GM13976 (cell line): Measurements from ENCODE around the gene CPNE6.

Source experiments
- DNase-seq: peaks from one replicate; pipeline ENCODE4 v3.0.0; 2012; ENCODE audit warnings: low spot score
- in situ Hi-C: fragments of 300-500 bp; cut with MboI; formaldehyde crosslinking; loops from one replicate; pipeline ENCODE4 v1.12.0; 2022; ENCODE audit warnings: low sequenced_read_pairs, mixed read lengths, inconsistent platforms; ENCODE audit not compliant: unreplicated experiment
- TF ChIP-seq, protein P1 (sequence below): IDR thresholded peaks from 2 replicates; pipeline ENCODE4 v1.5.1; 2012; ENCODE audit warnings: borderline replicate concordance, mild to moderate bottlenecking; ENCODE audit not compliant: insufficient read depth; ENCODE audit errors: extremely low read depth, missing control alignments, control extremely low read depth

The CPNE6 gene

DNA sequence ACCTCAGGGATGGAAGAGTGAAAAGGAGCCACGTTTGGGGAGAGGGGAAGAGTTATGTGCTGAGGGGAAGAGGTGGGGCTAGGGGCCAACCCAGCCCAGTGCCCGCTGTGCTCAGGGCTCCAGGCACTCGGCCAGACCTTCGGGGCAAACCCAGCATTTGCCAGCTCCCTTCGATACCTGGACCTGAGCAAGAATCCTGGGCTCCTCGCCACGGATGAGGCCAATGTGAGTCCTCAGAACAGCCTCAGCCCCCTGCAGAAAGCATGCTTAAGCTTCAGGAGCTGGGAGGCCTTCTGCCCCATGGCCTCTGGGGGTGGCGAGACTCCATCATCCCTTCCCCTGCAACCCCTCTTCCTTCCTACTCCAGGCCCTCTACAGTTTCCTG is 14.6 kb upstream of the CPNE6 start:
- no peak for DNase-seq
- TF ChIP-seq, protein P1, sequence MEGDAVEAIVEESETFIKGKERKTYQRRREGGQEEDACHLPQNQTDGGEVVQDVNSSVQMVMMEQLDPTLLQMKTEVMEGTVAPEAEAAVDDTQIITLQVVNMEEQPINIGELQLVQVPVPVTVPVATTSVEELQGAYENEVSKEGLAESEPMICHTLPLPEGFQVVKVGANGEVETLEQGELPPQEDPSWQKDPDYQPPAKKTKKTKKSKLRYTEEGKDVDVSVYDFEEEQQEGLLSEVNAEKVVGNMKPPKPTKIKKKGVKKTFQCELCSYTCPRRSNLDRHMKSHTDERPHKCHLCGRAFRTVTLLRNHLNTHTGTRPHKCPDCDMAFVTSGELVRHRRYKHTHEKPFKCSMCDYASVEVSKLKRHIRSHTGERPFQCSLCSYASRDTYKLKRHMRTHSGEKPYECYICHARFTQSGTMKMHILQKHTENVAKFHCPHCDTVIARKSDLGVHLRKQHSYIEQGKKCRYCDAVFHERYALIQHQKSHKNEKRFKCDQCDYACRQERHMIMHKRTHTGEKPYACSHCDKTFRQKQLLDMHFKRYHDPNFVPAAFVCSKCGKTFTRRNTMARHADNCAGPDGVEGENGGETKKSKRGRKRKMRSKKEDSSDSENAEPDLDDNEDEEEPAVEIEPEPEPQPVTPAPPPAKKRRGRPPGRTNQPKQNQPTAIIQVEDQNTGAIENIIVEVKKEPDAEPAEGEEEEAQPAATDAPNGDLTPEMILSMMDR, result no peak
- in situ Hi-C loops, result no loop called here

DNA sequence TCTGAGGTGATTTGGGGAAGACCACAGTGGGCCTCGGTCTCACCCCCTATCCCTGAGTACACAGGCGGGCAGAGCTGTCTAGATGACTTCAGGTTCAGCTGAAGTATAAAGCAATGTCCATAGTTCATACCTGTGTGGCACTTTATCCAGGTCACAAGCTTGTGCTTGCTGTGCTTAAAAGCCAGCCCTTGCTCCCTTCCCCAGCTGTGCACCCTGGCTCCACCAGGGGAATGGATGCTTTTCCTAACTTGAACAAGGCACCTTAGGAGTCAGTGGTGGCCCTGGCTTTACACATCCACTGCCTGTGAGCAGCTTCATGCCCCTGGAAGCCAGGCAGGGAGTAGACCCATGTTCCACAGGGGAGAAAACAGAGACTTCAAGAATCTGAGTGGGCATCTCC is 14.1 kb upstream of the CPNE6 start:
- in situ Hi-C loops, result no loop called here
- TF ChIP-seq, protein P1, result no peak
- DNase-seq, result no peak

DNA sequence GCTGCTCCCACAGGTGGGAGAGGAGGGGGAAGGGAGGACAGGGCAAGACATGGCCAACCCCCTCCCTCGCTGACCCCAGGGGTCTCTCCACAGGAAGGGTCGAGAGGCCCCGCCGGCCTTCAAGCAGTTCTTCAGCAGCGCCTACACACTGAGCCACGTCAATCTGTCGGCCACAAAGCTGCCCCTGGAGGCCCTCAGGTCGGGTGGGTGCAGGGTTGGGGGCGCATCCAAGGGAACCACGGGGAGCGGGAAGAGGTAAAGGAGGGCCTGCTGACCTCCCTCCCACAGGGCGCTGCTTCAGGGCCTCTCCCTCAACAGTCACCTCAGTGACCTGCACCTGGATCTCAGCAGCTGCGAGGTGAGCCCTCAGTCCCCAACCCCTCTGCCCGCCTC is 13.5 kb upstream of the CPNE6 start:
- in situ Hi-C loops, result no loop called here
- no peak for DNase-seq
- TF ChIP-seq, protein P1, result no peak

DNA sequence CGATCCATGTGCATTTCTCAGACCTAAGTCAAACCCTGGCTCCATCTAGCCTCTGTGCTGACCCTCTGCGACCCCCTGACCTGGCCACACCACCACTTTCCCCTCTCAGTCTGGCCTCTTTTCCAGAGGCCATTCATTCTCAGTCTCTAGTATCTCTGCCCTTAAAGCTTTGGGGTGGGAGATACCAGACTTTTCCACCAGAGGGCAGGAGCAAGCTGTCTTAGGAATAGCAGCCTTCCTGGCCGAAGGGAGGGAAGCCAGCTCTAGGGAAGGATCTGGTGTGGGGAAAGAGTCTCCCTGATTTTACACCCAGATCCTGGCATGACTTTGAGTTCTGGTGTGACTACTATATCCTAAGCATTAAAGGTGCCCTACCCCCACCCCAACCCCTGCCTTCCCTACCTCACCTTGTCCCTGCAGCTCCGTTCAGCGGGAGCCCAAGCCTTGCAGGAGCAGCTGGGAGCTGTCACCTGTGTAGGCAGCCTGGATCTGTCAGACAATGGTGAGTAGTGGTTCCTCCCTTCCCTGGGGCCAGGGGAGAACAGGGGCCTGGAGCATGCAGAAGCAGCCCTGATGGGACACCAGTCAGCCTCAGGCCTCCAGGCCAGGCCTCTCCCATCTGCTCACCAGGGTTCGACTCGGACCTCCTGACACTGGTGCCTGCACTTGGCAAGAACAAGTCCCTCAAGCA is 13.0 kb upstream of the CPNE6 start:
- in situ Hi-C loops, result no loop called here
- peak; percentile 84 for DNase-seq

DNA sequence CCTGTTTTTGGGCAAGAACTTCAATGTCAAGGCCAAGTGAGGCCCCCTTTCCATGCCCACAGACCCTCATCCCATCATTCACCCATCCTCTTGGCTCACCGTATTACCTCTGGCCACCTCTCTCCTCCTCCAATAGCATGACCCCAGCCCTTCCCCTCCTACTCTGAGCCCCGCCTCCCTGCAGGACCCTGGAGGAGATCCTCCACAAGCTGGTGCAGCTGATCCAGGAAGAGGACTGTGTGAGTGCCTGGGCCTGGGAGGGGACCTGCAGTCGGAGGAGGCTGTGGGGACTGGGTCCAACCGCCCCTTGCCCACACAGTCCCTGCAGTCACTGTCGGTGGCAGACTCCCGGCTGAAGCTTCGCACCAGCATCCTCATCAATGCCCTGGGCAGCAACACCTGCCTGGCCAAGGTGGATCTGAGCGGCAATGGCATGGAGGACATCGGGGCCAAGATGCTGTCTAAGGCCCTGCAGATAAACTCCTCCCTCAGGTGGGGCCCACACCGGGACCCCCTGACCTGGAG is 12.3 kb upstream of the CPNE6 start:
- DNase-seq, result no peak
- in situ Hi-C loops, result no loop called here
- TF ChIP-seq, protein P1, result no peak

More for the DNA sequence above, 13.0 kb upstream of the CPNE6 start:
- TF ChIP-seq, protein P1, result peak; percentile 62

DNA sequence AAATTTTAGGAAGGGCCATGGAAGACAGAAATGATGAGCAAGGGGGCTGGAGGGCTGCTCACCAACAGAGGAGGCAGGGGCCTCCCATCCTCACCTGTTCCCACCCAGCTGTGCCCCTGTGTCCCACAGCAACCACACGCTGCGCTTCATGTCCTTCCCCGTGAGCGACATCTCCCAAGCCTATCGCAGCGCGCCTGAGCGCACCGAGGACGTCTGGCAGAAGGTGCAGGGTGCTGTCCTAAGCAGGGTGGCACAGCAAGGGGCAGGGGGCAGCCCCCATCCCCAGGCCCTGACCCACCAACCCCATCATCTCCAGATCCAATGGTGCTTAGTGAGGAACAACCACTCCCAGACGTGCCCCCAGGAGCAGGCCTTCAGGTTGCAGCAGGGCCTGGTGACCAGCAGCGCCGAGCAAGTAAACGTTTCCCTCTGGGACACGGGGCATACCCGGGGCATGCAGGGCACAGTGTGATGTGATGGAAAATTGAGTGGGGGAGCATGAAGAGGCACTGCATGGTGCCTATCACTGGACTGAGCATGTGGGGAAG is 11.4 kb upstream of the CPNE6 start:
- TF ChIP-seq, protein P1, result no peak
- in situ Hi-C loops, result no loop called here
- no peak for DNase-seq

DNA sequence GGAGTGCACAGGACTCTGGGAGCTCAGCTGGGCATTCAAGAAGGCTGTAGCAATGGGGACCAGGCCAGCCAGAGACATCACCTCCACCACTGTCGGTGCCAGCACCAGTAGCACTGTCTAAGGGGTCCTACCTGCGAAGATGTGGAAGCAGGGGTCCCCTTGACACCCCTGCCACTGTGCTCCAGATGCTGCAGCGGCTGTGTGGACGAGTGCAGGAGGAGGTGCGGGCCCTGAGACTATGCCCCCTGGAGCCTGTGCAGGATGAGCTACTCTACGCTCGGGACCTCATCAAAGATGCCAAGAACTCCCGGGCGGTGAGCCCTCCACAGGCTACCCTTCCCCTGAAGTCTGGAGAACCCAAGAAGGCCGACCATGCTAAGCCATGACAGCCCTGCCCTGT is 10.9 kb upstream of the CPNE6 start:
- TF ChIP-seq, protein P1, result no peak
- DNase-seq, result no peak
- in situ Hi-C loops, result no loop called here
